M059J (cell line): ENCODE data around the gene FUNDC1. TPM values are rescaled to one million over a fixed set of nuclear protein-coding genes. Genes with fewer than 3 reads are reported as not detected.
A peak's percentile ranks its signal among the peaks of the same experiment; 100 is the strongest.

Source experiments
- DNase-seq: peaks from one replicate; pipeline ENCODE4 v3.0.0-alpha.2; 2012; ENCODE audit warnings: low read depth
- total RNA-seq: library from RNA; depleted of rRNA; stranded (reverse); fragments of >200 nt; shearing (Covaris generic); gene quantifications from 2 replicates; pipeline ENCODE4 v1.2.3, GENCODE V29; 2014; rRNA removed

The FUNDC1 gene
- total RNA-seq, 1 experiment from 2014 or later, result 45.3 TPM

GRCh38 chrX:44480591-44480990 is 62.1 kb downstream of the FUNDC1 start:
- DNase-seq, result no peak

GRCh38 chrX:44474410-44474809 is 68.2 kb downstream of the FUNDC1 start:
- DNase-seq, result peak; percentile 57

Other genes with a start within 250 kb of the FUNDC1 start
- 1.9 and 3.9 TPM in 2 replicates for gene EFHC2, start 199.2 kb downstream of the FUNDC1 start, total RNA-seq